Urinary bladder (tissue), 4 donors: Measurements from ENCODE around the gene CELF2. TPM values are rescaled to one million over a fixed set of nuclear protein-coding genes. Genes with fewer than 3 reads are reported as not detected.

Source experiments
- DNase-seq: peaks from one replicate; pipeline ENCODE4 v3.0.0-alpha.2; 2015; ENCODE audit errors: extremely low spot score
- H3K27ac ChIP-seq: one replicate; pipeline ENCODE4 v1.5.1; 2013; ENCODE audit warnings: low read depth, mild to moderate bottlenecking, moderate library complexity
- H3K36me3 ChIP-seq: one replicate; pipeline ENCODE4 v1.6.1; 2013; ENCODE audit warnings: mild to moderate bottlenecking, moderate library complexity; ENCODE audit not compliant: insufficient read depth
- H3K4me1 ChIP-seq: one replicate; pipeline ENCODE4 v1.6.1; 2013; ENCODE audit warnings: mild to moderate bottlenecking, moderate library complexity; ENCODE audit not compliant: insufficient read depth
- H3K4me3 ChIP-seq: one replicate; pipeline ENCODE4 v1.5.1; 2013; ENCODE audit warnings: low read depth, low read length
- WGBS: extraction: QIAGEN DNeasy Blood & Tissue Kit; methylation state at CpG from one replicate; pipeline ENCODE4 v1.1.7; 2013; 5-methylcytosine and 5-hydroxymethylcytosine counted together
- polyA plus RNA-seq: library from polyadenylated mRNA; stranded (reverse); fragments of 200-250 nt; gene quantifications from one replicate; pipeline ENCODE4 v1.2.3, GENCODE V29; 2013
- total RNA-seq: library from RNA; depleted of rRNA; stranded (reverse); fragments of >200 nt; gene quantifications from one replicate; pipeline ENCODE4 v1.2.3, GENCODE V29; 2014
- donor health status: healthy with polysubstance abuse.
- donor health status: healthy.

CELF2 gene
- total and polyA plus RNA-seq, 2 donors: 40.1 to 52.7 TPM

DNA sequence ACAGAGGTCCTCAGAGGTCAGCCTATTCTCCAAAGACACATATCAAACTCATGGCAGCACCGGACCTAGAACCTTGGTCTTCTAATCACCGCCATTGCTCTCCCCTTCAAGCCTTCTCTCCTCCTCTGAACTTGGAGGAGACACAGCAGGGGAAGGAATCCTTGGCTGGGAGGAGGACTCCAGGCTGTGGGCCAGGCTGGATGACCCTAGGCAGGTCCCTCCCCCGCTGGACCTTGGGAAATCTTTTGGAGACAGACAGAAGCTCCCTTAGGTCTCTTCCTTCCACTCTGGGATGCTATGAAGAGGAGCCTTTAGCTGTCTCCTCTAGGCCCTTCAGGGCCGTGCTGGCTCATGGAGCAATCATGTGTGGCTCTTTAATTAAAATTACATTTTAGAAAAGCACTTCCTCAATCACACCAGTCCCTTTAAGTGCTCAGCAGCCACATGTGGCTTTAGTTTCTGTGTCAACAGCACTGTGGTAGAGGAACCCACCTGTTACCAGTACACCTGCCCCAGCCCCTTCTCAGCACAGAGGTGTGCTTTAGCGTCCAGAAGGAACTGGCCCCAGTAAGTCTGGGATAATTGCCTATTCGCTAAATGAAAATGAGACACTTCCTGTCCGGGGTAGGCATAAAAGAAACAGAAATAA lies 238.2 kb downstream of the CELF2 start:
- Histone ChIP-seq H3K36me3 (no peaks in the 10 kb centered on the region), H3K4me1 (no peaks in the 10 kb centered on the region), H3K27ac (no peak overlapping the region), H3K4me3 (no peak overlapping the region)
- no peak for DNase-seq
- 81% methylated on average over 7 of the region's 7 CpGs for WGBS

DNA sequence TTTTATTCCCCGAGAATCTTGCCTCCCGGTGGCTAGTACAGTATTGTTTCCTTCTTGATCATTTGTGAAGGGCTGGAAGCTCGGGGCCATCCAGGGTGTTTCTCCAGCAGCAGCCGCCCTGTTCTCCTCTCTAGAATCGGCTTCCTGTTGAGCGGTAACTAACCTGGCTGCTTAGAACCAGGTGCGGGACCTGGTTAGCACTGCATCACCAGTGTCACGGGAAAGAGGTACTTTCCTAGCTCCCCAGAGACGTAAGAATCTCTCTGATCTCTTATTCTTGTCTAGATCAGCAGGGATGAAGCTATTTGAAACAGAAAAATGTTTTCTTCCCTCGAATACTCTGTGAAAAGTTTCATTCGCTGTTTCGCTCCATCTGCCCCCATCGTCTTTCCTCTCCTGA lies 239.2 kb downstream of the CELF2 start:
- no peaks in the 10 kb centered on the region for H3K4me1 ChIP-seq
- no peaks in the 10 kb centered on the region for H3K36me3 ChIP-seq

GRCh38 chr10:11257440-11258090 lies 239.9 kb downstream of the CELF2 start:
- no peaks in the 10 kb centered on the region for H3K36me3 ChIP-seq
- H3K4me1 ChIP-seq: no peaks in the 10 kb centered on the region
- 87% methylated on average over 13 of the region's 13 CpGs for WGBS

More for the DNA sequence above, 239.2 kb downstream of the CELF2 start:
- Histone ChIP-seq H3K27ac (no peak overlapping the region), H3K4me3 (no peak overlapping the region)
- DNase-seq: no peak
- WGBS: 88% methylated on average over 13 of the region's 13 CpGs

GRCh38 chr10:11260170-11260569 lies 242.5 kb downstream of the CELF2 start:
- 84% methylated on average over 9 of the region's 9 CpGs for WGBS
- H3K36me3 ChIP-seq: no peaks in the 10 kb centered on the region
- no peak for DNase-seq
- no peak overlapping the region for H3K4me3 ChIP-seq
- no peak overlapping the region for H3K27ac ChIP-seq
- H3K4me1 ChIP-seq: no peaks in the 10 kb centered on the region

More at GRCh38 chr10:11257440-11258090, 239.9 kb downstream of the CELF2 start:
- Histone ChIP-seq H3K4me3 (no peak overlapping the region), H3K27ac (no peak overlapping the region)
- DNase-seq: no peak

GRCh38 chr10:11261143-11261542 lies 243.5 kb downstream of the CELF2 start:
- H3K4me3 ChIP-seq: no peak overlapping the region
- DNase-seq: no peak
- H3K36me3 ChIP-seq: no peaks in the 10 kb centered on the region
- WGBS: 93% methylated on average over 7 of the region's 7 CpGs
- H3K27ac ChIP-seq: no peak overlapping the region
- H3K4me1 ChIP-seq: no peaks in the 10 kb centered on the region

- no peak for DNase-seq
- no peak overlapping the region for H3K27ac ChIP-seq
- no peak overlapping the region for H3K4me3 ChIP-seq
- 60% methylated on average over 4 of the region's 4 CpGs for WGBS
- no peaks in the 10 kb centered on the region for H3K36me3 ChIP-seq
- H3K4me1 ChIP-seq: no peaks in the 10 kb centered on the region
These were observed 244.2 kb downstream of the CELF2 start for GRCh38 chr10:11261687-11262493.

GRCh38 chr10:11262494-11263345 lies 245.0 kb downstream of the CELF2 start:
- Histone ChIP-seq H3K4me3 (no peak overlapping the region), H3K4me1 (no peaks in the 10 kb centered on the region), H3K27ac (no peak overlapping the region), H3K36me3 (no peaks in the 10 kb centered on the region)
- no peak for DNase-seq
- 78% methylated on average over 5 of the region's 5 CpGs for WGBS

DNA sequence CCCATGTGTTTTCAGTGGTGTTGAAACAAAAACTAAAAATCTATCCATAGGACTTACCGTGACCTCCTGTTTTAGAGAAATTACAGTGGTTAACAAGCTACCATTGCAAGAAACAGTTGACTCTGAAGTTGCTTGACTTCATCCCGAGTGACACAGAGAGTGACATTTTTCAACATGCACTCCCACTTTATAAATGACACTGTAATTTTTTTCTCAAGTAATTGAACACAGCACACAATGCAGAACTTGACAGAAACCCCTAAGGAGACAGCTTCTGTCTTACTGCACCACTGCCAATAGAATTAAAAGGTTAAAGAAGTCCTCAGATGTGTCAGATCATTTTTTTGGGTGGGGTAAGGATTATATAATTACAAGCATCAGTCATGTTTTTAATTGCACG lies 246.1 kb downstream of the CELF2 start:
- Histone ChIP-seq H3K36me3 (no peaks in the 10 kb centered on the region), H3K4me1 (no peaks in the 10 kb centered on the region), H3K27ac (no peak overlapping the region), H3K4me3 (no peak overlapping the region)
- DNase-seq: no peak
- WGBS: 72% methylated on average over 3 of the region's 3 CpGs

DNA sequence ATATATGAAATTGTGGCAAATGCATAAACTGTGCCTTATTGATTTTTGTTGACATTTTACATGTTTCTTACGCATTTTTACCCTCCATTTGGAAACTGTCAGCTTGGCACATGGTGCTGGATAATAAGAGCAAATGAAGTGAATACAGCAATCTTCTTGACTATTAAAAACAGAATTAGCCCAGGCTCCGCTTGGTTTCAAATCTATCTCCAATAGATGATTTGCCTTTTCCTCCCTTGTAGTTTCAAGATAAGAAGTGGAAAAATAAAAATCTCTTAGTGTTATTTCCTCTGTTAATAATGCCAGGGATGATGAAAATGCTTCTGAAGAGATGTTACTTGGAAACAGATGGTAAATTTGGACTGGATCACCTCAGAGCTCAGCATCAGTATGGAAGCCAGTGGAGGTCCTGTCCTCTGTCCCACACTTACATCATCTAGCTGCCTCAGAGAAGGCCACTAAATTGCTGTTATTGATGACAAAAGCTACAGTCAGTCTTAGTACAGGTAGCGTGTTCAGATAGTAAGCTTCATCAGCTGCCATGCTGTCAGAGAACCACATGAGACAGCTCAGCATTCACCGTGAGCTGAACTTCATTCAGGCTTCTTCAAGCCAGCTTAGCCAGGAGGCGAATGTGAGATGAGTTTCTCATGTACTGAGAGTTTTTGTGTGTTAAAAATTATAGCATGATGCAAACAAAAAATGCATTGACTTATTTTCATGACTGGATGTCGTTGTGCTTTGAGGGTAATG lies 246.8 kb downstream of the CELF2 start:
- no peak overlapping the region for H3K27ac ChIP-seq
- no peak for DNase-seq
- H3K36me3 ChIP-seq: no peaks in the 10 kb centered on the region
- no peaks in the 10 kb centered on the region for H3K4me1 ChIP-seq
- 85% methylated on average over 6 of the region's 6 CpGs for WGBS
- H3K4me3 ChIP-seq: no peak overlapping the region

DNA sequence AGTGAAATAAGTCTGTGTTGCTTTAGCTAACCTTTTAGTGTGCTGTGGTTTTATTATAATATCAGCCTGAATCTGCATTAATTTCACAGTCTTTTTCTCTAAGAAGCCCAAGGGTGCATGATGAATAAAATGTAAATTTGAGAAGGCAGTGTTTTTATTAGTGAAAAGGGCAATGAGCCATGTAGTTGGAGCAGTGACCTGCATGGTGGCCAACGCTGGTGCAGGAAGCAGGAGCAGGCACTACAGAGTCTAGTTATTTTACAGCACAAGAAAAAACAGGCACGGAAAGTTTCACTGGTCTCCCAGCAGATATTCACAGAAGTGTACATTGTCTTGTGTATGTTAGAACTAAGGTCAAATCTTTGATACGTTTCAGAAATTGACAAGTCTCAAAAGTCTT lies 247.8 kb downstream of the CELF2 start:
- WGBS: 67% methylated on average over 3 of the region's 3 CpGs
- Histone ChIP-seq H3K36me3 (no peaks in the 10 kb centered on the region), H3K4me1 (no peaks in the 10 kb centered on the region)

DNA sequence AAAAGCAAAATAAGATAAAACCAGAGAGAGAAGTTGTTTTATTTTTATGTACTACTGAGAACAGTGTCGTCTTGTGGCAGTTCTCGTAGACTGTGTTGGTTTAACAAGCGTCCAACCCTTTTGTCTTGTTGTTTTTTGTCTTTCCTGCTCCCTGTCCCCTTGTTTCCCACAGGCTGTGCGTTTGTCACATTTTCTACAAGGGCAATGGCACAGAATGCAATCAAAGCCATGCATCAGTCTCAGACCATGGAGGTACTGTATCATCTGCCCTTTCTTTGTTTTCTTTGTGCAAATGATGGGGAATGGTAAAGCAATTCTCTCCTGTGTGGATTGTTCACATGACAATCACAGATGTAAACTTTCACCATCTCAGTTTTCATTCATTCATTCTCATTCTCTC lies 248.8 kb downstream of the CELF2 start:
- Histone ChIP-seq H3K4me3 (no peak overlapping the region), H3K36me3 (no peaks in the 10 kb centered on the region), H3K4me1 (no peaks in the 10 kb centered on the region), H3K27ac (no peak overlapping the region)
- no peak for DNase-seq
- 82% methylated on average over 4 of the region's 4 CpGs for WGBS

More for the DNA sequence above, 247.8 kb downstream of the CELF2 start:
- H3K27ac ChIP-seq: no peak overlapping the region
- no peak overlapping the region for H3K4me3 ChIP-seq
- no peak for DNase-seq

DNA sequence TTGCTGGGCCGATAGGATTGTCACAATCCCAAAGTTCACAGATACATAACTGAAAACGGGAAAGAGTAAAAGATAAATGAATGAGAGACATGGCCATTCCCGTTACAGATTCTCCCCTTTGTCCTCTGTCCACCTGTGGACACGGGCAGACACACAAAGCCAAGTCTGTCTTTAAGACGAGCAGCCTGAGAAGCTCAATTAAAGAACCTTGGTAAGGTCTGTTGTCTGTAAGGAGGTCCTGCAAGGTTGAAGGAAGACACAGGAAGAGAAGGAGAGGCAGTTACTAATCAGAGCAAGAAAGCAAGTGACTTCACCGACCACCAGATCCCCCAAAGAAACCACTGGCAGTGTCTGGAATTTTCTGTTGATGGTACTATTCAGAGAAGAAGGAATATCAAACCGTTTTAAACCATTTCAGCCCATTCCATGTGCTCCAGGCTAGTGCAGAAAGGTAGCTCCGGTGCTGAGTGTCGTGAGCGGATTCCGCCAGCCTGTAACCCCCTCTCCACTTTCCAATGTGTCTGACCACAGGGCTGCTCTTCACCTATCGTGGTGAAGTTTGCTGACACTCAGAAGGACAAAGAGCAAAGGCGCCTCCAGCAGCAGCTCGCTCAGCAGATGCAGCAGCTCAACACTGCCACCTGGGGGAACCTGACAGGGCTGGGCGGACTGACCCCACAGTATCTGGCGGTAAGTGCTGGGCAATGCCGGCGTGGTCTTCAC lies 252.6 kb downstream of the CELF2 start:
- H3K36me3 ChIP-seq: no peaks in the 10 kb centered on the region
- no peak overlapping the region for H3K4me3 ChIP-seq
- no peak overlapping the region for H3K27ac ChIP-seq
- peak; percentile 20 for DNase-seq
- H3K4me1 ChIP-seq: no peaks in the 10 kb centered on the region
- 51% methylated on average over 18 of the region's 18 CpGs for WGBS
